Testis (tissue), 3 donors: ENCODE measurements around the gene GREB1. TPM values are rescaled to one million over a fixed set of nuclear protein-coding genes. Genes with fewer than 3 reads are reported as not detected.

Experiments used
- DNase-seq: peaks from one replicate; pipeline ENCODE4 v3.0.0-alpha.2; 2019
- H3K27ac ChIP-seq, 2 donors: fragments of 200-600 bp; sonication (generic); one replicate each; pipeline ENCODE4 v1.5.1; 2019
- H3K27me3 ChIP-seq: fragments of 200-600 bp; sonication (generic); one replicate; pipeline ENCODE4 v1.5.1; 2019
- H3K36me3 ChIP-seq: fragments of 200-600 bp; sonication (generic); one replicate; pipeline ENCODE4 v1.5.1; 2017; ENCODE audit warnings: low read depth; ENCODE audit errors: missing control alignments
- H3K4me1 ChIP-seq: fragments of 200-600 bp; sonication (generic); one replicate; pipeline ENCODE4 v1.5.1; 2019
- H3K4me3 ChIP-seq, 2 donors: fragments of 200-600 bp; sonication (generic); one replicate each; pipeline ENCODE4 v1.5.1; 2017 to 2019
- H3K9me3 ChIP-seq: fragments of 200-600 bp; sonication (generic); one replicate; pipeline ENCODE4 v1.5.1; 2017
- CTCF ChIP-seq, 3 experiments: fragments of 450-650 bp in 2 of 3; fragments of 200-600 bp in 1 of 3; sonication (generic) in 1 of 3; IDR thresholded peaks; one replicate each; pipeline ENCODE4 v1.5.1; 2016 to 2019; ENCODE audit warnings: antibody characterized with exemption in 3 of 3, mild to moderate bottlenecking in 2 of 3, moderate library complexity in 1 of 3
- POLR2A ChIP-seq: fragments of 450-650 bp; IDR thresholded peaks from one replicate; pipeline ENCODE4 v1.6.1; 2017; ENCODE audit warnings: antibody characterized with exemption, mild to moderate bottlenecking, moderate library complexity
- WGBS, 2 donors: methylation state at CpG; one replicate each; pipeline ENCODE4 v1.1.5; 2018; 5-methylcytosine and 5-hydroxymethylcytosine counted together
- intact Hi-C: fragments of 100-400 bp; cut with DNase I; formaldehyde crosslinking; loops from one replicate; pipeline ENCODE4 v1.15.1; 2023; ENCODE audit warnings: low total_unique reads
- polyA plus RNA-seq: library from polyadenylated mRNA; stranded (reverse); fragments of 350-450 nt; fragmentation: Illumina TruSeq; extraction: RNeasy Lipid Tissue Mini Kit (QIAGEN cat#74804); gene quantifications from one replicate; pipeline ENCODE4 v1.2.3, GENCODE V29; 2014; ENCODE audit warnings: low read depth, low replicate concordance; ENCODE audit not compliant: insufficient read depth
- total RNA-seq, 2 donors: library from RNA; depleted of rRNA; stranded (reverse); fragments of >200 nt; gene quantifications; one replicate each; pipeline ENCODE4 v1.2.3, GENCODE V29; 2016

Gene GREB1
- total and polyA plus RNA-seq, 3 donors from 2014 or later: 29.8 to 136 (median 91.0) TPM

- H3K4me3 ChIP-seq: no peak overlapping the region
Observed at GRCh38 chr2:11517906-11518305, 15.9 kb upstream of the GREB1 start.

GRCh38 chr2:11520092-11520693 lies 13.7 kb upstream of the GREB1 start:
- Histone ChIP-seq H3K4me3 (no peak overlapping the region), H3K4me1 (peaks cover 29% of the 10 kb centered on the region), H3K27ac (no peak overlapping the region), H3K27me3 (no peaks in the 10 kb centered on the region), H3K36me3 (no peaks in the 10 kb centered on the region), H3K9me3 (no peaks in the 10 kb centered on the region)
- WGBS, 2 donors: 79 to 85% methylated on average over 3 of the region's 3 CpGs
- DNase-seq: no peak
- TF ChIP-seq CTCF (IDR thresholded peaks at IDR 0.05): no peak
- no peak for TF ChIP-seq POLR2A
- intact Hi-C loops: no loop called here

More at GRCh38 chr2:11517906-11518305, 15.9 kb upstream of the GREB1 start:
- Histone ChIP-seq H3K4me1 (peaks cover 15% of the 10 kb centered on the region), H3K27ac (no peak overlapping the region), H3K36me3 (no peaks in the 10 kb centered on the region), H3K9me3 (no peaks in the 10 kb centered on the region), H3K27me3 (no peaks in the 10 kb centered on the region)
- WGBS, 2 donors: 56 to 58% methylated on average over 3 of the region's 3 CpGs
- no peak for TF ChIP-seq POLR2A
- TF ChIP-seq CTCF (IDR thresholded peaks at IDR 0.05): no peak
- DNase-seq: no peak
- intact Hi-C loops: no loop called here

GRCh38 chr2:11521775-11522174 lies 12.1 kb upstream of the GREB1 start:
- DNase-seq: no peak
- no peak for TF ChIP-seq POLR2A
- no peak for TF ChIP-seq CTCF (IDR thresholded peaks at IDR 0.05)
- WGBS, 2 donors: 68 to 75% methylated on average over 8 of the region's 8 CpGs

GRCh38 chr2:11524470-11524869 lies 9.4 kb upstream of the GREB1 start:
- DNase-seq: peak; percentile 55

More at GRCh38 chr2:11521775-11522174, 12.1 kb upstream of the GREB1 start:
- Histone ChIP-seq H3K27me3 (no peaks in the 10 kb centered on the region), H3K4me1 (peaks cover 25% of the 10 kb centered on the region), H3K9me3 (no peaks in the 10 kb centered on the region), H3K36me3 (no peaks in the 10 kb centered on the region), H3K4me3 (no peak overlapping the region), H3K27ac (no peak overlapping the region)
- intact Hi-C loops: no loop called here

More at GRCh38 chr2:11524470-11524869, 9.4 kb upstream of the GREB1 start:
- Histone ChIP-seq H3K4me1 (peaks cover 25% of the 10 kb centered on the region), H3K4me3 (no peak overlapping the region), H3K36me3 (no peaks in the 10 kb centered on the region), H3K9me3 (no peaks in the 10 kb centered on the region), H3K27me3 (no peaks in the 10 kb centered on the region), H3K27ac (peak overlapping the region; percentile 79 to 80)
- whole genome bisulfite sequencing, 2 donors: 20 to 39% methylated on average over 2 of the region's 2 CpGs
- intact Hi-C loops: no loop called here
- TF ChIP-seq POLR2A (no peak), CTCF (IDR thresholded peaks at IDR 0.05) (no peak)
